ENCODE measurements around the gene HIRA. TPM values are rescaled to one million over a fixed set of nuclear protein-coding genes. Genes with fewer than 3 reads are reported as not detected.
A peak's percentile ranks its signal among the peaks of the same experiment; 100 is the strongest.

The HIRA gene
- total and polyA plus RNA-seq, 9 of the 15 experiments (the other 6 are each of a cell fraction or from before 2014, with no cell fraction given) = 0.96 to 132 (median 58.4) TPM

- TF ChIP-seq, protein P1, sequence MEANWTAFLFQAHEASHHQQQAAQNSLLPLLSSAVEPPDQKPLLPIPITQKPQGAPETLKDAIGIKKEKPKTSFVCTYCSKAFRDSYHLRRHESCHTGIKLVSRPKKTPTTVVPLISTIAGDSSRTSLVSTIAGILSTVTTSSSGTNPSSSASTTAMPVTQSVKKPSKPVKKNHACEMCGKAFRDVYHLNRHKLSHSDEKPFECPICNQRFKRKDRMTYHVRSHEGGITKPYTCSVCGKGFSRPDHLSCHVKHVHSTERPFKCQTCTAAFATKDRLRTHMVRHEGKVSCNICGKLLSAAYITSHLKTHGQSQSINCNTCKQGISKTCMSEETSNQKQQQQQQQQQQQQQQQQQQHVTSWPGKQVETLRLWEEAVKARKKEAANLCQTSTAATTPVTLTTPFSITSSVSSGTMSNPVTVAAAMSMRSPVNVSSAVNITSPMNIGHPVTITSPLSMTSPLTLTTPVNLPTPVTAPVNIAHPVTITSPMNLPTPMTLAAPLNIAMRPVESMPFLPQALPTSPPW (CRISPR knock-in tag; IDR thresholded peaks at IDR 0.05) = peak; percentile 86
- peak; percentile 95 for TF ChIP-seq EP300 (IDR thresholded peaks at IDR 0.05; ENCODE audit: low read length)
- no peak for TF ChIP-seq ESRRB (CRISPR knock-in tag; IDR thresholded peaks at IDR 0.05; ENCODE audit: borderline replicate concordance)
- TF ChIP-seq, protein P2, sequence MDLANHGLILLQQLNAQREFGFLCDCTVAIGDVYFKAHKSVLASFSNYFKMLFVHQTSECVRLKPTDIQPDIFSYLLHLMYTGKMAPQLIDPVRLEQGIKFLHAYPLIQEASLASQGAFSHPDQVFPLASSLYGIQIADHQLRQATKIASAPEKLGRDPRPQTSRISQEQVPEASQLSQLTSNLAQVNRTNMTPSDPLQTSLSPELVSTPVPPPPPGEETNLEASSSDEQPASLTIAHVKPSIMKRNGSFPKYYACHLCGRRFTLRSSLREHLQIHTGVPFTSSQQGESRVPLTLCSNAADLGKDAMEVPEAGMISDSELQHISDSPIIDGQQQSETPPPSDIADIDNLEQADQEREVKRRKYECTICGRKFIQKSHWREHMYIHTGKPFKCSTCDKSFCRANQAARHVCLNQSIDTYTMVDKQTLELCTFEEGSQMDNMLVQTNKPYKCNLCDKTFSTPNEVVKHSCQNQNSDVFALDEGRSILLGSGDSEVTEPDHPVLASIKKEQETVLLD (IDR thresholded peaks at IDR 0.05) = no peak
- no peak for TF ChIP-seq CEBPG (CRISPR knock-in tag; IDR thresholded peaks at IDR 0.05)
- TF ChIP-seq CEBPG (tag; conservative IDR thresholded peaks at IDR 0.05 in 1 of 2, IDR thresholded peaks at IDR 0.05 in 1 of 2) = peak; percentile 96 to 98
- no peak for TF ChIP-seq NFIC (IDR thresholded peaks at IDR 0.05)
- TF ChIP-seq, protein P3, sequence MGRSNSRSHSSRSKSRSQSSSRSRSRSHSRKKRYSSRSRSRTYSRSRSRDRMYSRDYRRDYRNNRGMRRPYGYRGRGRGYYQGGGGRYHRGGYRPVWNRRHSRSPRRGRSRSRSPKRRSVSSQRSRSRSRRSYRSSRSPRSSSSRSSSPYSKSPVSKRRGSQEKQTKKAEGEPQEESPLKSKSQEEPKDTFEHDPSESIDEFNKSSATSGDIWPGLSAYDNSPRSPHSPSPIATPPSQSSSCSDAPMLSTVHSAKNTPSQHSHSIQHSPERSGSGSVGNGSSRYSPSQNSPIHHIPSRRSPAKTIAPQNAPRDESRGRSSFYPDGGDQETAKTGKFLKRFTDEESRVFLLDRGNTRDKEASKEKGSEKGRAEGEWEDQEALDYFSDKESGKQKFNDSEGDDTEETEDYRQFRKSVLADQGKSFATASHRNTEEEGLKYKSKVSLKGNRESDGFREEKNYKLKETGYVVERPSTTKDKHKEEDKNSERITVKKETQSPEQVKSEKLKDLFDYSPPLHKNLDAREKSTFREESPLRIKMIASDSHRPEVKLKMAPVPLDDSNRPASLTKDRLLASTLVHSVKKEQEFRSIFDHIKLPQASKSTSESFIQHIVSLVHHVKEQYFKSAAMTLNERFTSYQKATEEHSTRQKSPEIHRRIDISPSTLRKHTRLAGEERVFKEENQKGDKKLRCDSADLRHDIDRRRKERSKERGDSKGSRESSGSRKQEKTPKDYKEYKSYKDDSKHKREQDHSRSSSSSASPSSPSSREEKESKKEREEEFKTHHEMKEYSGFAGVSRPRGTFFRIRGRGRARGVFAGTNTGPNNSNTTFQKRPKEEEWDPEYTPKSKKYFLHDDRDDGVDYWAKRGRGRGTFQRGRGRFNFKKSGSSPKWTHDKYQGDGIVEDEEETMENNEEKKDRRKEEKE (IDR thresholded peaks at IDR 0.05; ENCODE audit: borderline replicate concordance in 1 of 2, control insufficient read depth in 1 of 2, low read depth in 2 of 2, low read length in 1 of 2) = no peak
- no peak for TF ChIP-seq PPARD (CRISPR knock-in tag; IDR thresholded peaks at IDR 0.05)
- no peak for TF ChIP-seq TBP (optimal IDR thresholded peaks at IDR 0.05; ENCODE audit: low read depth, low read length)
- TF ChIP-seq EZH2 (IDR thresholded peaks at IDR 0.05; ENCODE audit: borderline replicate concordance, low read depth, low read length) = no peak
- peak; percentile 88; the same call in 1 of the 2 replicates for TF ChIP-seq MYC (IDR thresholded peaks at IDR 0.05; ENCODE audit: low read depth, low read length)
- TF ChIP-seq MYC (CRISPR knock-in tag; IDR thresholded peaks at IDR 0.05; ENCODE audit: borderline replicate concordance, low read depth) = no peak
- peak; percentile 72; the same call in 1 of the 2 replicates for TF ChIP-seq RUNX1 (IDR thresholded peaks at IDR 0.05; ENCODE audit: low read depth)
- TF ChIP-seq ERF (CRISPR knock-in tag; IDR thresholded peaks at IDR 0.05) = no peak
- no peak for TF ChIP-seq ELK1 (CRISPR knock-in tag; IDR thresholded peaks at IDR 0.05)
- TF ChIP-seq ZNF239 (CRISPR knock-in tag; IDR thresholded peaks at IDR 0.05) = no peak
- TF ChIP-seq DEAF1 (CRISPR knock-in tag; IDR thresholded peaks at IDR 0.05) = no peak; the same call in 1 of the 2 replicates
These were observed 12.5 kb downstream of the HIRA start (continued) for GRCh38 chr22:19419086-19419463.
